DMS79 (cell line): ENCODE measurements around the gene NPLOC4.

Experiments
- DNase-seq: peaks from one replicate; lab custom pipeline; 2025; lab: John Stamatoyannopoulos, UW

The NPLOC4 gene

GRCh38 chr17:81517339-81518112 is 119.4 kb downstream of the NPLOC4 start:
- no peak for DNase-seq

- no peak for DNase-seq
Measured at GRCh38 chr17:81517009-81517338, 119.9 kb downstream of the NPLOC4 start.

GRCh38 chr17:81516439-81516838 is 120.5 kb downstream of the NPLOC4 start:
- DNase-seq = no peak

- no peak for DNase-seq
Measured at GRCh38 chr17:81515530-81516041, 121.3 kb downstream of the NPLOC4 start.

GRCh38 chr17:81514739-81515529 is 122.0 kb downstream of the NPLOC4 start:
- no peak for DNase-seq

- no peak for DNase-seq
Measured at GRCh38 chr17:81514489-81514738, 122.5 kb downstream of the NPLOC4 start.

GRCh38 chr17:81513753-81514488 is 123.0 kb downstream of the NPLOC4 start:
- DNase-seq = peak; percentile 26

- DNase-seq = peak; percentile 33
Measured at GRCh38 chr17:81513372-81513752, 123.5 kb downstream of the NPLOC4 start.

GRCh38 chr17:81512562-81513371 is 124.1 kb downstream of the NPLOC4 start, which contains the start of gene ACTG1:
ACTG1 (minus strand) TSS chr17:81512799; CDS start chr17:81512354, 445 bp downstream.
- peak; percentile 47 for DNase-seq

- DNase-seq = no peak
Measured at GRCh38 chr17:81511804-81512561, 124.9 kb downstream of the NPLOC4 start.

GRCh38 chr17:81511554-81511803 is 125.4 kb downstream of the NPLOC4 start:
- no peak for DNase-seq

- no peak for DNase-seq
Measured at GRCh38 chr17:81510785-81511553, 125.9 kb downstream of the NPLOC4 start.

- DNase-seq = no peak
Measured at GRCh38 chr17:81509972-81510784, 126.7 kb downstream of the NPLOC4 start.

GRCh38 chr17:81509207-81509971 is 127.5 kb downstream of the NPLOC4 start:
- DNase-seq = no peak

- no peak for DNase-seq
Measured at GRCh38 chr17:81508639-81509206, 128.2 kb downstream of the NPLOC4 start.
